Liver (tissue), 9 donors: ENCODE results near the gene ZNF778. TPM values are rescaled to one million over a fixed set of nuclear protein-coding genes. Genes with fewer than 3 reads are reported as not detected.

ENCODE experiments used
- DNase-seq: peaks from one replicate; pipeline ENCODE4 v3.0.0-alpha.2; 2017; ENCODE audit warnings: low spot score
- H3K27ac ChIP-seq, 2 donors: one replicate each; pipeline ENCODE4 v1.7.0; 2013; ENCODE audit warnings: inconsistent platforms in 2 of 2, low read length in 2 of 2, control low read depth in 1 of 2, low read depth in 1 of 2, mild to moderate bottlenecking in 1 of 2
- H3K27me3 ChIP-seq, 4 donors: one replicate each; pipeline versions ENCODE4 v1.6.1 to v1.7.0; 2013; ENCODE audit warnings: low read length in 3 of 4, inconsistent platforms in 1 of 4, mild to moderate bottlenecking in 1 of 4, moderate library complexity in 1 of 4; ENCODE audit not compliant: control insufficient read depth in 4 of 4, insufficient read depth in 4 of 4
- H3K36me3 ChIP-seq, 4 donors: one replicate each; pipeline versions ENCODE4 v1.6.1 to v1.7.0; 2013; ENCODE audit warnings: low read length in 3 of 4, mild to moderate bottlenecking in 3 of 4, low read depth in 1 of 4, moderate library complexity in 1 of 4; ENCODE audit not compliant: control insufficient read depth in 4 of 4, insufficient read depth in 3 of 4
- H3K4me1 ChIP-seq, 4 donors: one replicate each; pipeline versions ENCODE4 v1.6.1 to v1.7.0; 2013; ENCODE audit warnings: low read length in 3 of 4, mild to moderate bottlenecking in 3 of 4, moderate library complexity in 1 of 4; ENCODE audit not compliant: control insufficient read depth in 4 of 4, insufficient read depth in 4 of 4
- H3K4me3 ChIP-seq, 3 donors: one replicate each; pipeline versions ENCODE4 v1.6.1 to v1.7.0; 2013; ENCODE audit warnings: low read length in 3 of 3, control low read depth in 1 of 3, low read depth in 1 of 3, mild to moderate bottlenecking in 1 of 3
- H3K9ac ChIP-seq, 2 donors: one replicate each; pipeline ENCODE4 v1.7.0; 2013; ENCODE audit warnings: low read length in 2 of 2, mild to moderate bottlenecking in 2 of 2, moderate library complexity in 2 of 2, control low read depth in 1 of 2, low read depth in 1 of 2
- H3K9me3 ChIP-seq, 4 donors: one replicate each; pipeline versions ENCODE4 v1.6.1 to v1.7.0; 2013; ENCODE audit warnings: low read length in 3 of 4; ENCODE audit not compliant: control insufficient read depth in 4 of 4
- EGR1 ChIP-seq, 2 donors: IDR thresholded peaks; 2 replicates each; pipeline ENCODE4 v1.6.1; 2016 to 2018; ENCODE audit warnings: antibody characterized with exemption in 2 of 2, low read depth in 2 of 2
- FOXA1 ChIP-seq: IDR thresholded peaks from 2 replicates; pipeline ENCODE4 v1.6.1; 2016; ENCODE audit warnings: antibody characterized with exemption
- FOXA2 ChIP-seq: IDR thresholded peaks from 2 replicates; pipeline ENCODE4 v1.6.1; 2016; ENCODE audit warnings: antibody characterized with exemption
- GABPA ChIP-seq, 2 donors: IDR thresholded peaks in 1 of 2; conservative IDR thresholded peaks in 1 of 2; 2 replicates each; pipeline ENCODE4 v1.6.1; 2016; ENCODE audit warnings: antibody characterized with exemption in 2 of 2, mild to moderate bottlenecking in 1 of 2, moderate library complexity in 1 of 2
- HNF4A ChIP-seq, 2 donors: conservative IDR thresholded peaks; 2 replicates each; pipeline ENCODE4 v1.6.1; 2016; ENCODE audit warnings: antibody characterized with exemption in 2 of 2, mild to moderate bottlenecking in 2 of 2
- HNF4G ChIP-seq: IDR thresholded peaks from 2 replicates; pipeline ENCODE4 v1.6.1; 2016; ENCODE audit warnings: antibody characterized with exemption
- JUND ChIP-seq, 2 donors: IDR thresholded peaks; 2 replicates each; pipeline ENCODE4 v1.6.1; 2016; ENCODE audit warnings: antibody characterized with exemption in 2 of 2
- NR2F2 ChIP-seq: IDR thresholded peaks from 2 replicates; pipeline ENCODE4 v1.6.1; 2016; ENCODE audit warnings: antibody characterized with exemption
- RAD21 ChIP-seq, 2 donors: IDR thresholded peaks; 2 replicates each; pipeline ENCODE4 v1.6.1; 2016; ENCODE audit warnings: antibody characterized with exemption in 2 of 2, mild to moderate bottlenecking in 2 of 2
- RXRA ChIP-seq, 2 donors: IDR thresholded peaks; 2 replicates each; pipeline ENCODE4 v1.6.1; 2017 to 2018; ENCODE audit warnings: antibody characterized with exemption in 2 of 2, mild to moderate bottlenecking in 1 of 2
- SP1 ChIP-seq: IDR thresholded peaks from 2 replicates; pipeline ENCODE4 v1.6.1; 2018; ENCODE audit warnings: antibody characterized with exemption, mild to moderate bottlenecking
- TAF1 ChIP-seq: conservative IDR thresholded peaks from 2 replicates; pipeline ENCODE4 v1.6.1; 2016; ENCODE audit warnings: antibody characterized with exemption, mild to moderate bottlenecking
- YY1 ChIP-seq: IDR thresholded peaks from 2 replicates; pipeline ENCODE4 v1.6.1; 2016; ENCODE audit warnings: antibody characterized with exemption, mild to moderate bottlenecking
- WGBS: extraction: QIAGEN DNeasy Blood & Tissue Kit; methylation state at CpG from one replicate; pipeline ENCODE4 v1.1.7; 2013; 5-methylcytosine and 5-hydroxymethylcytosine counted together
- polyA plus RNA-seq, 2 donors: library from polyadenylated mRNA; stranded (reverse) in 1 of 2; unstranded in 1 of 2; fragments of 200-250 nt in 1 of 2; fragments of >200 nt in 1 of 2; fragmentation: Nextera tagmentation in 1 of 2; extraction: Ambion mirVana in 1 of 2; gene quantifications; one replicate each; pipeline versions ENCODE4 v1.2.1 to v1.2.3, GENCODE V29; 2013 to 2015
- total RNA-seq, 2 donors: library from RNA; depleted of rRNA; stranded (reverse); fragments of >200 nt; gene quantifications; one replicate each; pipeline ENCODE4 v1.2.3, GENCODE V29; 2014
- TF ChIP-seq, protein P1 (sequence below): IDR thresholded peaks from 2 replicates; pipeline ENCODE4 v1.6.1; 2016; ENCODE audit warnings: antibody characterized with exemption, mild to moderate bottlenecking
- TF ChIP-seq, protein P2 (sequence below): IDR thresholded peaks from 2 replicates; pipeline ENCODE4 v1.6.1; 2016; ENCODE audit warnings: antibody characterized with exemption
- TF ChIP-seq, protein P3 (sequence below): IDR thresholded peaks from 2 replicates; pipeline ENCODE4 v1.6.1; 2016; ENCODE audit warnings: antibody characterized with exemption
- TF ChIP-seq, protein P4 (sequence below): fragments of 150-350 bp; IDR thresholded peaks from 2 replicates; pipeline ENCODE4 v1.5.1; 2017; ENCODE audit warnings: improper control_type of control experiment, low read depth, low read length; ENCODE audit not compliant: missing input control
- TF ChIP-seq, protein P5 (sequence below): IDR thresholded peaks from 2 replicates; pipeline ENCODE4 v1.6.1; 2016; ENCODE audit warnings: antibody characterized with exemption
- donor health status: healthy.
- donor health status: healthy.
- donor health status: healthy.
- donor health status: healthy.
- donor health status: healthy.

Gene ZNF778
- total and polyA plus RNA-seq, 4 donors = 0.75 to 9.2 (median 4.2) TPM

DNA sequence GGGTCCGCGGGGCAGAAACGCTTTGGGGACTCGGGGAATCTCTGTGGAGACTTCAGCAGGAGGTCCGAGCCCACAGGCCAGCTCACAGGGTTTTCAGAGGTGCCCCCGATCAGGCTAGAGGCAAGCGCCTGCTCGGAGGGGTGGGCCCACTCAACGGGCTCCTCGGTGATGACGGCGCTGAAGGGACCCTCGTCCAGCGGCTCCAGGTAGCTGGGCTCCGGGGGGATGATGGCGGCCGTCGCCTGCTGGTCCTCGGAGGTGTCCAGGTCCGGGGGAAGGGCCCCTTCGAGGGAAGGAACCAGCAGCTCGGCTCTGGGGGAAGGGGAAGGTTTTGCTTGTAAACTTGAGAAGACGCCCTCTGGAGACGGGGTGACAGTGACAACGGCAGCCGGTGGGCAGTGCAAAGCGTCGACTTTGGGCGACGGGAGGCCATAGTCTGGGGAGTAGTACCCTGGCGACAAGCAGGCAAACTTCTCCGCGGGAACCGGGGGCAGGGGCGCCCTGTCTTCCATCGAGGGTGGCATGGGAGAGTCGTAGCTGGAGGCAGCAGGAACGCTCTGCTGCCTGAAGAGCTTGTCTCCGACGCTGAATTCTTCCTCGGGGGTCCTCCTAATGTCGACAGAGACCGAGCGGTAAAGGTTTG lies 63.2 kb downstream of the ZNF778 start:
- H3K27ac ChIP-seq = no peak overlapping the region
- no peak for DNase-seq
- no peak overlapping the region for H3K9ac ChIP-seq
- H3K9me3 ChIP-seq = no peaks in the 10 kb centered on the region
- peaks cover 15 to 69% (median 30%) of the 10 kb centered on the region in 4 donors for H3K36me3 ChIP-seq
- TF ChIP-seq FOXA2 = no peak
- TF ChIP-seq, protein P1, sequence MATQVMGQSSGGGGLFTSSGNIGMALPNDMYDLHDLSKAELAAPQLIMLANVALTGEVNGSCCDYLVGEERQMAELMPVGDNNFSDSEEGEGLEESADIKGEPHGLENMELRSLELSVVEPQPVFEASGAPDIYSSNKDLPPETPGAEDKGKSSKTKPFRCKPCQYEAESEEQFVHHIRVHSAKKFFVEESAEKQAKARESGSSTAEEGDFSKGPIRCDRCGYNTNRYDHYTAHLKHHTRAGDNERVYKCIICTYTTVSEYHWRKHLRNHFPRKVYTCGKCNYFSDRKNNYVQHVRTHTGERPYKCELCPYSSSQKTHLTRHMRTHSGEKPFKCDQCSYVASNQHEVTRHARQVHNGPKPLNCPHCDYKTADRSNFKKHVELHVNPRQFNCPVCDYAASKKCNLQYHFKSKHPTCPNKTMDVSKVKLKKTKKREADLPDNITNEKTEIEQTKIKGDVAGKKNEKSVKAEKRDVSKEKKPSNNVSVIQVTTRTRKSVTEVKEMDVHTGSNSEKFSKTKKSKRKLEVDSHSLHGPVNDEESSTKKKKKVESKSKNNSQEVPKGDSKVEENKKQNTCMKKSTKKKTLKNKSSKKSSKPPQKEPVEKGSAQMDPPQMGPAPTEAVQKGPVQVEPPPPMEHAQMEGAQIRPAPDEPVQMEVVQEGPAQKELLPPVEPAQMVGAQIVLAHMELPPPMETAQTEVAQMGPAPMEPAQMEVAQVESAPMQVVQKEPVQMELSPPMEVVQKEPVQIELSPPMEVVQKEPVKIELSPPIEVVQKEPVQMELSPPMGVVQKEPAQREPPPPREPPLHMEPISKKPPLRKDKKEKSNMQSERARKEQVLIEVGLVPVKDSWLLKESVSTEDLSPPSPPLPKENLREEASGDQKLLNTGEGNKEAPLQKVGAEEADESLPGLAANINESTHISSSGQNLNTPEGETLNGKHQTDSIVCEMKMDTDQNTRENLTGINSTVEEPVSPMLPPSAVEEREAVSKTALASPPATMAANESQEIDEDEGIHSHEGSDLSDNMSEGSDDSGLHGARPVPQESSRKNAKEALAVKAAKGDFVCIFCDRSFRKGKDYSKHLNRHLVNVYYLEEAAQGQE = no peak
- no peak for TF ChIP-seq TAF1
- TF ChIP-seq, protein P2, sequence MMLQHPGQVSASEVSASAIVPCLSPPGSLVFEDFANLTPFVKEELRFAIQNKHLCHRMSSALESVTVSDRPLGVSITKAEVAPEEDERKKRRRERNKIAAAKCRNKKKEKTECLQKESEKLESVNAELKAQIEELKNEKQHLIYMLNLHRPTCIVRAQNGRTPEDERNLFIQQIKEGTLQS = no peak
- TF ChIP-seq SP1 = no peak
- TF ChIP-seq HNF4G = no peak
- no peak for TF ChIP-seq FOXA1
- TF ChIP-seq GABPA (IDR thresholded peaks at IDR 0.05 in 1 of 2, conservative IDR thresholded peaks at IDR 0.05 in 1 of 2) = no peak
- no peak for TF ChIP-seq JUND (IDR thresholded peaks at IDR 0.05)
- no peak overlapping the region for H3K4me3 ChIP-seq
- H3K27me3 ChIP-seq = no peaks in the 10 kb centered on the region
- H3K4me1 ChIP-seq = no peaks in the 10 kb centered on the region
- 97% methylated on average over 44 of the region's 44 CpGs for WGBS

DNA sequence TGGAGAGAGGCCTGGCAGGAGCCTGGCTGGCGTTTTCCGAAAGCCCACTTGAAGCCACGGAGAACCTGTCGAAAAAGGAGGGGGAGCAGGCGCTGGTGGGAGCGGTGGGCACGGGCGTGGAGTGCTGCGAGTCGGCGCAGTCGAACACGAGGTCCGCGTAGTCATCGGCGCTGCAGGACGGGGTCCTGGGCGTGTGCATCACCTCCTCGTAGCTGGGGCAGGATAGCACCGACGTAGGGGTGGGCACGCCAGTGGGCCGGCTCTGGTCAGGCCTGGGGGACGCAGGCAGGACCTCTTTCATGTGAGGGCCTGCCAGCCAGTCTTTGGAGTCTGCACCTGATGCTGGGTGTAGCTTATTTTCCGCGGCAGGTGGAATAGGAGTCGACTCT lies 63.7 kb downstream of the ZNF778 start:
- no peak overlapping the region for H3K27ac ChIP-seq
- 97% methylated on average over 28 of the region's 28 CpGs for WGBS
- peaks cover 19 to 69% (median 31%) of the 10 kb centered on the region in 4 donors for H3K36me3 ChIP-seq
- no peaks in the 10 kb centered on the region for H3K9me3 ChIP-seq
- DNase-seq = no peak
- no peak overlapping the region for H3K4me3 ChIP-seq
- no peaks in the 10 kb centered on the region for H3K27me3 ChIP-seq
- H3K4me1 ChIP-seq = no peaks in the 10 kb centered on the region
- TF ChIP-seq JUND (IDR thresholded peaks at IDR 0.05) (no peak), NR2F2 (no peak), FOXA1 (no peak), YY1 (no peak), GABPA (IDR thresholded peaks at IDR 0.05 in 1 of 2, conservative IDR thresholded peaks at IDR 0.05 in 1 of 2) (no peak), EGR1 (IDR thresholded peaks at IDR 0.05; ENCODE audit: low read depth in 2 of 2) (no peak), RAD21 (IDR thresholded peaks at IDR 0.05) (no peak), TAF1 (no peak), HNF4G (no peak), HNF4A (conservative IDR thresholded peaks at IDR 0.05) (no peak), SP1 (no peak), FOXA2 (no peak), RXRA (IDR thresholded peaks at IDR 0.05) (no peak)
- TF ChIP-seq, protein P3, sequence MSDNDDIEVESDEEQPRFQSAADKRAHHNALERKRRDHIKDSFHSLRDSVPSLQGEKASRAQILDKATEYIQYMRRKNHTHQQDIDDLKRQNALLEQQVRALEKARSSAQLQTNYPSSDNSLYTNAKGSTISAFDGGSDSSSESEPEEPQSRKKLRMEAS = no peak
- TF ChIP-seq, protein P4, sequence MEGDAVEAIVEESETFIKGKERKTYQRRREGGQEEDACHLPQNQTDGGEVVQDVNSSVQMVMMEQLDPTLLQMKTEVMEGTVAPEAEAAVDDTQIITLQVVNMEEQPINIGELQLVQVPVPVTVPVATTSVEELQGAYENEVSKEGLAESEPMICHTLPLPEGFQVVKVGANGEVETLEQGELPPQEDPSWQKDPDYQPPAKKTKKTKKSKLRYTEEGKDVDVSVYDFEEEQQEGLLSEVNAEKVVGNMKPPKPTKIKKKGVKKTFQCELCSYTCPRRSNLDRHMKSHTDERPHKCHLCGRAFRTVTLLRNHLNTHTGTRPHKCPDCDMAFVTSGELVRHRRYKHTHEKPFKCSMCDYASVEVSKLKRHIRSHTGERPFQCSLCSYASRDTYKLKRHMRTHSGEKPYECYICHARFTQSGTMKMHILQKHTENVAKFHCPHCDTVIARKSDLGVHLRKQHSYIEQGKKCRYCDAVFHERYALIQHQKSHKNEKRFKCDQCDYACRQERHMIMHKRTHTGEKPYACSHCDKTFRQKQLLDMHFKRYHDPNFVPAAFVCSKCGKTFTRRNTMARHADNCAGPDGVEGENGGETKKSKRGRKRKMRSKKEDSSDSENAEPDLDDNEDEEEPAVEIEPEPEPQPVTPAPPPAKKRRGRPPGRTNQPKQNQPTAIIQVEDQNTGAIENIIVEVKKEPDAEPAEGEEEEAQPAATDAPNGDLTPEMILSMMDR = no peak
- TF ChIP-seq, protein P5, sequence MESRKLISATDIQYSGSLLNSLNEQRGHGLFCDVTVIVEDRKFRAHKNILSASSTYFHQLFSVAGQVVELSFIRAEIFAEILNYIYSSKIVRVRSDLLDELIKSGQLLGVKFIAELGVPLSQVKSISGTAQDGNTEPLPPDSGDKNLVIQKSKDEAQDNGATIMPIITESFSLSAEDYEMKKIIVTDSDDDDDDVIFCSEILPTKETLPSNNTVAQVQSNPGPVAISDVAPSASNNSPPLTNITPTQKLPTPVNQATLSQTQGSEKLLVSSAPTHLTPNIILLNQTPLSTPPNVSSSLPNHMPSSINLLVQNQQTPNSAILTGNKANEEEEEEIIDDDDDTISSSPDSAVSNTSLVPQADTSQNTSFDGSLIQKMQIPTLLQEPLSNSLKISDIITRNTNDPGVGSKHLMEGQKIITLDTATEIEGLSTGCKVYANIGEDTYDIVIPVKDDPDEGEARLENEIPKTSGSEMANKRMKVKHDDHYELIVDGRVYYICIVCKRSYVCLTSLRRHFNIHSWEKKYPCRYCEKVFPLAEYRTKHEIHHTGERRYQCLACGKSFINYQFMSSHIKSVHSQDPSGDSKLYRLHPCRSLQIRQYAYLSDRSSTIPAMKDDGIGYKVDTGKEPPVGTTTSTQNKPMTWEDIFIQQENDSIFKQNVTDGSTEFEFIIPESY = no peak
- TF ChIP-seq, protein P2 = no peak
- TF ChIP-seq, protein P1 = no peak
- no peak overlapping the region for H3K9ac ChIP-seq
